ENCODE results near the gene LGALS3BP. TPM values are rescaled to one million over a fixed set of nuclear protein-coding genes. Genes with fewer than 3 reads are reported as not detected.

The LGALS3BP gene
- polyA plus RNA-seq, 1 donor (not counting 4 experiments of a cell fraction or from before 2014, with no cell fraction given), result 53.0 TPM

GRCh38 chr17:79006794-79007503, 27.2 kb upstream of the LGALS3BP start:
- H3K9me3 ChIP-seq (ENCODE audit: control insufficient read depth, low read depth, low read length), result no peaks in the 10 kb centered on the region
- H3K4me3 ChIP-seq (ENCODE audit: control insufficient read depth in 2 of 3, extremely low read depth in 1 of 3, insufficient read depth in 2 of 3, low read depth in 1 of 3, low read length in 3 of 3), result no peak overlapping the region
- no peak for FAIRE-seq
- no peak overlapping the region for H3K27ac ChIP-seq (ENCODE audit: control insufficient read depth, insufficient read depth, low read length)
- no peaks in the 10 kb centered on the region for H3K27me3 ChIP-seq (ENCODE audit: control insufficient read depth, extremely low read depth, insufficient read depth, low read length)
- dilution Hi-C loops (cut with MboI; ENCODE audit: extremely low pct_ligation_motif_present, low sequenced_read_pairs), result no loop called here
- peaks cover 68% of the 10 kb centered on the region for H3K79me2 ChIP-seq (ENCODE audit: control insufficient read depth, insufficient read depth, low read length)
- peaks cover 52% of the 10 kb centered on the region for H3K4me1 ChIP-seq (ENCODE audit: control insufficient read depth, extremely low read depth, insufficient read depth, low read length)
- H2AFZ ChIP-seq (ENCODE audit: control insufficient read depth, low read length), result no peak overlapping the region
- H3K9me1 ChIP-seq (ENCODE audit: control insufficient read depth, extremely low read depth, insufficient read depth, low read length), result peaks cover 2% of the 10 kb centered on the region
- H4K20me1 ChIP-seq (ENCODE audit: control insufficient read depth, extremely low read depth, insufficient read depth, low read length), result peaks cover 5% of the 10 kb centered on the region
- DNase-seq (ENCODE audit: low read depth, low spot score), result no peak
- H3K4me2 ChIP-seq (ENCODE audit: control insufficient read depth, extremely low read depth, insufficient read depth, low read depth, low read length), result no peak overlapping the region
- no peak overlapping the region for H3K9ac ChIP-seq (ENCODE audit: control insufficient read depth, extremely low read depth, insufficient read depth, low read length)
- TF ChIP-seq EZH2 (IDR thresholded peaks at IDR 0.05; ENCODE audit: low read length) (no peak), CTCF (optimal IDR thresholded peaks at IDR 0.05 in 1 of 3, IDR thresholded peaks at IDR 0.05 in 1 of 3, conservative IDR thresholded peaks at IDR 0.05 in 1 of 3; ENCODE audit: extremely low read depth in 1 of 3, insufficient read depth in 2 of 3, low read length in 3 of 3) (no peak)
- H3K36me3 ChIP-seq (ENCODE audit: control insufficient read depth in 2 of 2, extremely low read depth in 1 of 2, insufficient read depth in 2 of 2, low read length in 2 of 2), result peaks cover 10 to 24% of the 10 kb centered on the region in 2 experiments

GRCh38 chr17:79006046-79006445, 26.3 kb upstream of the LGALS3BP start:
- Histone ChIP-seq H3K27me3 (ENCODE audit: control insufficient read depth, extremely low read depth, insufficient read depth, low read length) (no peaks in the 10 kb centered on the region), H2AFZ (ENCODE audit: control insufficient read depth, low read length) (no peak overlapping the region), H3K9me3 (ENCODE audit: control insufficient read depth, low read depth, low read length) (no peaks in the 10 kb centered on the region), H3K4me3 (ENCODE audit: control insufficient read depth in 2 of 3, extremely low read depth in 1 of 3, insufficient read depth in 2 of 3, low read depth in 1 of 3, low read length in 3 of 3) (no peak overlapping the region), H3K4me2 (ENCODE audit: control insufficient read depth, extremely low read depth, insufficient read depth, low read depth, low read length) (peak overlapping the region; percentile 59), H3K9ac (ENCODE audit: control insufficient read depth, extremely low read depth, insufficient read depth, low read length) (no peak overlapping the region), H3K4me1 (ENCODE audit: control insufficient read depth, extremely low read depth, insufficient read depth, low read length) (peaks cover 43% of the 10 kb centered on the region), H3K79me2 (ENCODE audit: control insufficient read depth, insufficient read depth, low read length) (peaks cover 76% of the 10 kb centered on the region), H4K20me1 (ENCODE audit: control insufficient read depth, extremely low read depth, insufficient read depth, low read length) (peaks cover 5% of the 10 kb centered on the region), H3K27ac (ENCODE audit: control insufficient read depth, insufficient read depth, low read length) (peak overlapping the region; percentile 27), H3K9me1 (ENCODE audit: control insufficient read depth, extremely low read depth, insufficient read depth, low read length) (peaks cover 2% of the 10 kb centered on the region), H3K36me3 (ENCODE audit: control insufficient read depth in 2 of 2, extremely low read depth in 1 of 2, insufficient read depth in 2 of 2, low read length in 2 of 2) (peaks cover 10 to 24% of the 10 kb centered on the region in 2 experiments)
- DNase-seq (ENCODE audit: low read depth, low spot score) (no peak), FAIRE-seq (no peak)
- dilution Hi-C loops (cut with MboI; ENCODE audit: extremely low pct_ligation_motif_present, low sequenced_read_pairs), result no loop called here
- TF ChIP-seq EZH2 (IDR thresholded peaks at IDR 0.05; ENCODE audit: low read length), result no peak
- no peak for TF ChIP-seq CTCF (optimal IDR thresholded peaks at IDR 0.05 in 1 of 3, IDR thresholded peaks at IDR 0.05 in 1 of 3, conservative IDR thresholded peaks at IDR 0.05 in 1 of 3; ENCODE audit: extremely low read depth in 1 of 3, insufficient read depth in 2 of 3, low read length in 3 of 3)
